Effector CD4-positive, alpha-beta T cell (primary cell): Measurements from ENCODE around the gene PRRX2.
A peak's percentile ranks its signal among the peaks of the same experiment; 100 is the strongest.

Experiments used
- DNase-seq: peaks from one replicate; pipeline ENCODE4 v3.0.0-alpha.2; 2020

Gene PRRX2

GRCh38 chr9:129712634-129713401 lies 47.4 kb downstream of the PRRX2 start:
- no peak for DNase-seq

- DNase-seq: no peak
These were observed 47.9 kb downstream of the PRRX2 start for GRCh38 chr9:129713402-129713679.

- no peak for DNase-seq
These were observed 49.1 kb downstream of the PRRX2 start for GRCh38 chr9:129714511-129715061.

- DNase-seq: no peak
These were observed 50.6 kb downstream of the PRRX2 start for GRCh38 chr9:129716091-129716490.

- DNase-seq: no peak
These were observed 52.5 kb downstream of the PRRX2 start for GRCh38 chr9:129717991-129718390.

GRCh38 chr9:129718647-129719046 lies 53.2 kb downstream of the PRRX2 start:
- no peak for DNase-seq

- DNase-seq: no peak
These were observed 53.7 kb downstream of the PRRX2 start for GRCh38 chr9:129719135-129719534.

GRCh38 chr9:129720181-129720864 lies 54.9 kb downstream of the PRRX2 start:
- no peak for DNase-seq

GRCh38 chr9:129720865-129721545 lies 55.6 kb downstream of the PRRX2 start:
- DNase-seq: no peak

GRCh38 chr9:129722913-129723312 lies 57.5 kb downstream of the PRRX2 start:
- no peak for DNase-seq

GRCh38 chr9:129724456-129725190 lies 59.2 kb downstream of the PRRX2 start:
- no peak for DNase-seq

- no peak for DNase-seq
These were observed 60.4 kb downstream of the PRRX2 start for GRCh38 chr9:129725795-129726251.

GRCh38 chr9:129726322-129727160 lies 61.1 kb downstream of the PRRX2 start:
- DNase-seq: peak; percentile 39

GRCh38 chr9:129728744-129729143 lies 63.3 kb downstream of the PRRX2 start:
- no peak for DNase-seq

- no peak for DNase-seq
These were observed 66.1 kb downstream of the PRRX2 start for GRCh38 chr9:129731477-129732085.

GRCh38 chr9:129732100-129732499 lies 66.7 kb downstream of the PRRX2 start:
- no peak for DNase-seq

- DNase-seq: no peak
These were observed 67.6 kb downstream of the PRRX2 start for GRCh38 chr9:129732946-129733631.

GRCh38 chr9:129733632-129733953 lies 68.1 kb downstream of the PRRX2 start:
- no peak for DNase-seq

GRCh38 chr9:129735546-129735945 lies 70.1 kb downstream of the PRRX2 start:
- DNase-seq: no peak

GRCh38 chr9:129736334-129736733 lies 70.9 kb downstream of the PRRX2 start:
- DNase-seq: no peak
